ENCODE measurements around the gene MNAT1.

DNA sequence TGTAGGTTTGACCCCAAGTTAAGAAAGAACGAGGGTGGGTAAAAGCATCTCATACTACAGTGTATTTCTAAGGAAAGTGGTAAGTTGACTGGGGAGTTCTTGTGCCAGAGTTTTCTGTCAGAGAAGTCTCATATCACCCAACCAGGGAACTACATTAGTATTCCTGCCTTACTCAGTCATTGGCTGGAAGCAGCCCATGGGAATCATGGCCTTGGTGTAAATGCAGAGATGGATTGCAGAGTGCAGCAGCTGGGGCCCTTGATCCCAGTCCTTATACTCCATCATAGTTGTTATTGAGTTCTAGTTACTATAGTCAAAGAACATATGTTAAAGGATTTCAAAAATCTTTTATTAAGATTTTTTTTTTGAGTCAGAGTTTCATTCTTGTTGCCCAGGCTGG is 105.8 kb downstream of the MNAT1 start:
- TF ChIP-seq POLR2A (IDR thresholded peaks at IDR 0.05), result no peak
- TF ChIP-seq, protein P1, sequence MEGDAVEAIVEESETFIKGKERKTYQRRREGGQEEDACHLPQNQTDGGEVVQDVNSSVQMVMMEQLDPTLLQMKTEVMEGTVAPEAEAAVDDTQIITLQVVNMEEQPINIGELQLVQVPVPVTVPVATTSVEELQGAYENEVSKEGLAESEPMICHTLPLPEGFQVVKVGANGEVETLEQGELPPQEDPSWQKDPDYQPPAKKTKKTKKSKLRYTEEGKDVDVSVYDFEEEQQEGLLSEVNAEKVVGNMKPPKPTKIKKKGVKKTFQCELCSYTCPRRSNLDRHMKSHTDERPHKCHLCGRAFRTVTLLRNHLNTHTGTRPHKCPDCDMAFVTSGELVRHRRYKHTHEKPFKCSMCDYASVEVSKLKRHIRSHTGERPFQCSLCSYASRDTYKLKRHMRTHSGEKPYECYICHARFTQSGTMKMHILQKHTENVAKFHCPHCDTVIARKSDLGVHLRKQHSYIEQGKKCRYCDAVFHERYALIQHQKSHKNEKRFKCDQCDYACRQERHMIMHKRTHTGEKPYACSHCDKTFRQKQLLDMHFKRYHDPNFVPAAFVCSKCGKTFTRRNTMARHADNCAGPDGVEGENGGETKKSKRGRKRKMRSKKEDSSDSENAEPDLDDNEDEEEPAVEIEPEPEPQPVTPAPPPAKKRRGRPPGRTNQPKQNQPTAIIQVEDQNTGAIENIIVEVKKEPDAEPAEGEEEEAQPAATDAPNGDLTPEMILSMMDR (IDR thresholded peaks at IDR 0.05), result no peak

All from lower leg skin (tissue), 3 donors.